ENCODE results near the gene THBS2.
"Not testable (repeated sequence)": the region's sequence is repeated elsewhere in the genome, so short reads cannot be mapped to it uniquely, and the experiment has no call there.

- TF ChIP-seq CTCF, POLR2A (IDR thresholded peaks at IDR 0.05): not testable (repeated sequence)
Measured at GRCh38 chr6:169270077-169270380, 16.4 kb upstream of the THBS2 start.
